Tibial artery (tissue), 4 donors: Measurements from ENCODE around the gene PTPRD.

Experiments
- DNase-seq, 2 donors: peaks; one replicate each; pipeline ENCODE4 v3.0.0-alpha.2; 2019
- H3K27ac ChIP-seq, 2 donors: fragments of 200-600 bp; sonication (generic) in 1 of 2; 1 replicate in 1 of 2; 2 replicates in 1 of 2; pipeline ENCODE4 v1.5.1; 2018 to 2019; ENCODE audit warnings: mild to moderate bottlenecking in 1 of 2
- H3K27me3 ChIP-seq, 2 donors: fragments of 200-600 bp; sonication (generic) in 1 of 2; one replicate each; pipeline versions ENCODE4 v1.5.1 to v1.6.0; 2016 to 2019
- H3K36me3 ChIP-seq, 3 donors: fragments of 200-600 bp; sonication (generic) in 2 of 3; one replicate each; pipeline ENCODE4 v1.5.1; 2016 to 2019; ENCODE audit warnings: mild to moderate bottlenecking in 2 of 3
- H3K4me1 ChIP-seq, 4 donors: fragments of 200-600 bp; sonication (generic) in 2 of 4; 1 replicate in 3 of 4; 2 replicates in 1 of 4; pipeline ENCODE4 v1.5.1; 2016 to 2019
- H3K4me3 ChIP-seq, 2 donors: fragments of 200-600 bp; sonication (generic) in 1 of 2; 1 replicate in 1 of 2; 2 replicates in 1 of 2; pipeline ENCODE4 v1.5.1; 2018 to 2019; ENCODE audit warnings: mild to moderate bottlenecking in 2 of 2
- H3K9me3 ChIP-seq, 3 donors: fragments of 200-600 bp; sonication (generic) in 1 of 3; one replicate each; pipeline ENCODE4 v1.5.1; 2016 to 2019
- CTCF ChIP-seq, 2 experiments: fragments of 200-600 bp in 1 of 2; fragments of 450-650 bp in 1 of 2; IDR thresholded peaks; one replicate each; pipeline ENCODE4 v1.5.1; 2017 to 2019; ENCODE audit warnings: antibody characterized with exemption in 2 of 2, mild to moderate bottlenecking in 1 of 2, moderate library complexity in 1 of 2
- intact Hi-C: fragments of 100-400 bp; cut with DNase I; formaldehyde crosslinking; loops from one replicate; pipeline ENCODE4 v1.15.0; 2023; ENCODE audit warnings: low total_unique reads

Gene PTPRD

GRCh38 chr9:8585036-8585435 lies 2027.8 kb downstream of the PTPRD start:
- Histone ChIP-seq H3K36me3 (no peaks in the 10 kb centered on the region), H3K9me3 (no peaks in the 10 kb centered on the region), H3K4me1 (no peaks in the 10 kb centered on the region), H3K27me3 (no peaks in the 10 kb centered on the region), H3K27ac (no peak overlapping the region), H3K4me3 (no peak overlapping the region)
- DNase-seq = no peak
- intact Hi-C loops = no loop called here
- no peak for TF ChIP-seq CTCF (IDR thresholded peaks at IDR 0.05)

GRCh38 chr9:8579661-8580060 lies 2033.1 kb downstream of the PTPRD start:
- no peak for DNase-seq
- Histone ChIP-seq H3K4me1 (no peaks in the 10 kb centered on the region), H3K4me3 (no peak overlapping the region), H3K9me3 (no peaks in the 10 kb centered on the region), H3K27me3 (no peaks in the 10 kb centered on the region), H3K27ac (no peak overlapping the region), H3K36me3 (no peaks in the 10 kb centered on the region)
- intact Hi-C loops = no loop called here
- TF ChIP-seq CTCF (IDR thresholded peaks at IDR 0.05) = no peak

GRCh38 chr9:8576741-8577140 lies 2036.1 kb downstream of the PTPRD start:
- intact Hi-C loops = no loop called here
- no peak for DNase-seq

GRCh38 chr9:8574846-8575245 lies 2038.0 kb downstream of the PTPRD start:
- no peaks in the 10 kb centered on the region for H3K27me3 ChIP-seq
- intact Hi-C loops = no loop called here
- H3K36me3 ChIP-seq = no peaks in the 10 kb centered on the region
- no peaks in the 10 kb centered on the region for H3K9me3 ChIP-seq
- DNase-seq = no peak
- no peak overlapping the region for H3K4me3 ChIP-seq
- H3K27ac ChIP-seq = no peak overlapping the region
- no peaks in the 10 kb centered on the region for H3K4me1 ChIP-seq
- TF ChIP-seq CTCF (IDR thresholded peaks at IDR 0.05) = no peak

More at GRCh38 chr9:8576741-8577140, 2036.1 kb downstream of the PTPRD start:
- no peak for TF ChIP-seq CTCF (IDR thresholded peaks at IDR 0.05)
- no peak overlapping the region for H3K27ac ChIP-seq
- no peaks in the 10 kb centered on the region for H3K36me3 ChIP-seq
- no peak overlapping the region for H3K4me3 ChIP-seq
- H3K27me3 ChIP-seq = no peaks in the 10 kb centered on the region
- H3K9me3 ChIP-seq = no peaks in the 10 kb centered on the region
- no peaks in the 10 kb centered on the region for H3K4me1 ChIP-seq

GRCh38 chr9:8572209-8572608 lies 2040.6 kb downstream of the PTPRD start:
- H3K27ac ChIP-seq = no peak overlapping the region
- H3K36me3 ChIP-seq = no peaks in the 10 kb centered on the region
- H3K4me3 ChIP-seq = no peak overlapping the region
- no peaks in the 10 kb centered on the region for H3K4me1 ChIP-seq
- no peaks in the 10 kb centered on the region for H3K9me3 ChIP-seq
- intact Hi-C loops = no loop called here
- DNase-seq = no peak
- TF ChIP-seq CTCF (IDR thresholded peaks at IDR 0.05) = no peak
- no peaks in the 10 kb centered on the region for H3K27me3 ChIP-seq

- Histone ChIP-seq H3K27me3 (no peaks in the 10 kb centered on the region), H3K4me3 (no peak overlapping the region), H3K36me3 (no peaks in the 10 kb centered on the region), H3K27ac (no peak overlapping the region), H3K4me1 (no peaks in the 10 kb centered on the region), H3K9me3 (no peaks in the 10 kb centered on the region)
- TF ChIP-seq CTCF (IDR thresholded peaks at IDR 0.05) = no peak
- DNase-seq = no peak
- intact Hi-C loops = no loop called here
Measured at GRCh38 chr9:8571643-8572042, 2041.2 kb downstream of the PTPRD start.
